Left cardiac atrium (tissue), 4 donors: Measurements from ENCODE around the gene POSTN. TPM values are rescaled to one million over a fixed set of nuclear protein-coding genes. Genes with fewer than 3 reads are reported as not detected.
"Not testable (repeated sequence)": the region's sequence is repeated elsewhere in the genome, so short reads cannot be mapped to it uniquely, and the experiment has no call there.

Experiments used
- ATAC-seq, 2 donors: fragments of 200-7000 bp; cut with Tn5 transposase; one replicate each; pipeline ENCODE4 v1.9.1; 2020; ENCODE audit warnings: mild to moderate bottlenecking in 2 of 2, moderate library complexity in 2 of 2
- DNase-seq: peaks from one replicate; pipeline ENCODE4 v3.0.0-alpha.2; 2020
- intact Hi-C, 2 donors: fragments of 100-400 bp; cut with DNase I; formaldehyde crosslinking; loops; one replicate each; pipeline versions ENCODE4 v1.14.1 to v1.15.1; 2022 to 2023
- total RNA-seq, 2 donors: library from RNA; stranded (reverse); fragmentation: NEBNext Ultra II Directional; extraction: Animal tissue kit (Norgen Biotek cat#: 25700); gene quantifications; one replicate each; pipeline ENCODE4 v1.2.1, GENCODE V29; 2021
- donor health status: DM: no; HTN: yes; CAD: no.
- donor health status: DM: no; HTN: yes; CAD: no; lungs with severe emphysema.
- donor health status: DM: yes; HTN: yes; CAD: no.
- donor health status: Dilated cardiomyopathy.

The POSTN gene
- total RNA-seq, 2 donors from 2014 or later: 18.0 to 236 TPM

- intact Hi-C loops: loop anchor here (2.0 to 10.0 kb wide), 2 partner anchors 493 to 527 kb away; no protein-coding TSS in a partner anchor
- ATAC-seq: no peak
- no peak for DNase-seq
Measured at GRCh38 chr13:37601648-37602440, 3.3 kb upstream of the POSTN start.

DNA sequence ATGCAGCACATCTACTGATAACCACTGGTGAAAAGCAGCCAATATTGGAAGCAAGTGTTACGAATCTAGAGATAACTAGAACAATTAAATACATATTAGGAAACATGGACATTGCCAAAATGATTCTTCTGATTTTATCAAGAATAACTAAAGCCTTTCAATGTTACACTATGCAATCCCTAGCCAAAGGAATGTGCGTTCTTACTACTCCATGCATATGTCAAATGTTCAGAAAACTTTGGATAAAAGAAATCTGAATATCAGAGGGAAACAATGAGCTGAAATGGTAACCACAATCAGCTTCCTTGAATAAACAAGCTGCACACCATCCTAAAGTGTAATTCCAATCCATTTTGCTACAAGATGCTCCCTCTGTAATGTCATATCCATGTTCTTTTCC is 951 bp upstream of the POSTN start:
- no peak for DNase-seq
- intact Hi-C loops: loop anchor here in 1 of 2 donors (10.0 kb wide), 1 partner anchor 295 kb away; no protein-coding TSS in a partner anchor
- no peak for ATAC-seq

- DNase-seq: no peak
- no peak for ATAC-seq
- intact Hi-C loops: loop anchor here in 1 of 2 donors (10.0 kb wide), 1 partner anchor 293 kb away; no protein-coding TSS in a partner anchor
Measured at GRCh38 chr13:37597477-37598025, 1.0 kb downstream of the POSTN start.

DNA sequence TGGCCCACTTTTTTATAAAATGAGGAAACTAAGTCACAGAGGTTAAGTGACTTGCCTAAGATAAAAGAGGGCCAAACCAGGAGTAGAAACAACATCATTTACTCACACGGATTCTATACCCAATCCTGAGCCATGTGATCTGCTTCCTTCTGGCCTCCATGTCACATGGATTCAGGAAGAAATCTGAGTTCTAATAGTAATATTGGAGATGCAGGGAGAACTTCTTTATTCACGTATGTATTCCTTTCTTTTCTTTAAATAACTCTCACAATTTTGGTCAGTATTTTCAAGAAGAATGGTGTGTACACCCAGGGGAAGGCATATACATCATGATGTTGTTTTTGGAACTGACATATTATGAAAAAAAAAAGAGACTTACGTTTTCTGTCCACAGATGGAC is 1.8 kb downstream of the POSTN start:
- DNase-seq (no peak), ATAC-seq (no peak)
- intact Hi-C loops: loop anchor here in 1 of 2 donors (10.0 kb wide), 1 partner anchor 292 kb away; no protein-coding TSS in a partner anchor

GRCh38 chr13:37595162-37595561 is 3.4 kb downstream of the POSTN start:
- DNase-seq: no peak
- intact Hi-C loops: loop anchor here in 1 of 2 donors (10.0 kb wide), 1 partner anchor 290 kb away; no protein-coding TSS in a partner anchor
- no peak for ATAC-seq

GRCh38 chr13:37594550-37594949 is 4.0 kb downstream of the POSTN start:
- intact Hi-C loops: loop anchor here in 1 of 2 donors (10.0 kb wide), 1 partner anchor 290 kb away; no protein-coding TSS in a partner anchor
- DNase-seq: no peak
- ATAC-seq: no peak

GRCh38 chr13:37589381-37589780 is 9.2 kb downstream of the POSTN start:
- DNase-seq, intact Hi-C loops, ATAC-seq: not testable (repeated sequence)

- intact Hi-C loops: no loop called here
- ATAC-seq: no peak
- DNase-seq: no peak
Measured at GRCh38 chr13:37587236-37587635, 11.3 kb downstream of the POSTN start.

DNA sequence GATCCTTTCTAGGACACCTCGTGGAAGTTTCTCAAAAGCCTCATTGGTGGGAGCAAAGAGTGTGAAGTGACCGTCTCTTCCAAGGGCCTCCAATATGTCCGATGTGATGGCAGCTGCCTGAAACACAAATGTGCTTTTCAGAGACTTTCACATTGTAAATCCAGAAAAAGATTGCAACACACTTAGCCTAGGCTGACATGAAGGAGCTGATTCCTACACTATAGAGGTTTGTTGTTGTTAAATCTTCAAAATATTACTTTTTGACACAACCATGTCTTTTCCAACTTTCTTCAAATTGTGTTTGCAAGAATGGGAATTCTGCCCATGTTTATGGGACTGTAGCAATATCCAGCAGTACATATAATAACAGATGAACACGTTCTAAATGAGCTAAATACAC is 12.4 kb downstream of the POSTN start:
- ATAC-seq (no peak), DNase-seq (no peak)
- intact Hi-C loops: no loop called here

- no peak for DNase-seq
- intact Hi-C loops: no loop called here
- no peak for ATAC-seq
Measured at GRCh38 chr13:37585541-37585940, 13.0 kb downstream of the POSTN start.

GRCh38 chr13:37576601-37577000 is 22.0 kb downstream of the POSTN start:
- ATAC-seq (no peak), DNase-seq (no peak)
- intact Hi-C loops: no loop called here

- ATAC-seq: no peak
- no peak for DNase-seq
- intact Hi-C loops: no loop called here
Measured at GRCh38 chr13:37565425-37565824, 33.1 kb downstream of the POSTN start.

DNA sequence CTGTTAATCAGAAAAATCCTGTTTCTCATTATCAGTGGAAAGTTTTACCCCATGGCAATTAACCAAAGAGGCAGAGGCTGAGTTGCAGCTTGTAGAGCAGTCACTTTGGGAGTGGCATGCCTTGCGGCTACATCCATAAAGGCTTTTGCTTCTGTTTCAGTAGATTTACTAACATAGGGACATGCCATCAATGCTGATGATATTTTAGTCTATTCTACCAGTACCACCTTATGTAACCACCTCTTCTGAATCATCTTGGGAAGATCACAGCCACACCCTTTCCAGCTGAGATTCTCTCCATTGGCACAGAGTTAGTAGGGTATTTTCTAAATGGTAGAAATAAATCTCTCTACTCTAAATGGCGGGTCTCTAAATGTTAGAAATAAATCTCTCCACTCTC is 37.5 kb downstream of the POSTN start:
- intact Hi-C loops: no loop called here
- ATAC-seq (no peak), DNase-seq (no peak)

GRCh38 chr13:37560526-37560925 is 38.0 kb downstream of the POSTN start:
- no peak for ATAC-seq
- intact Hi-C loops: no loop called here
- DNase-seq: no peak

GRCh38 chr13:37558766-37559165 is 39.8 kb downstream of the POSTN start:
- DNase-seq, intact Hi-C loops, ATAC-seq: not testable (repeated sequence)

- intact Hi-C loops: no loop called here
- no peak for DNase-seq
- ATAC-seq: no peak
Measured at GRCh38 chr13:37546087-37546486, 52.5 kb downstream of the POSTN start.

- DNase-seq (no peak), ATAC-seq (no peak)
- intact Hi-C loops: no loop called here
Measured at GRCh38 chr13:37544995-37545394, 53.6 kb downstream of the POSTN start.

- intact Hi-C loops: no loop called here
- ATAC-seq: no peak
- no peak for DNase-seq
Measured at GRCh38 chr13:37539976-37540605, 58.5 kb downstream of the POSTN start.

DNA sequence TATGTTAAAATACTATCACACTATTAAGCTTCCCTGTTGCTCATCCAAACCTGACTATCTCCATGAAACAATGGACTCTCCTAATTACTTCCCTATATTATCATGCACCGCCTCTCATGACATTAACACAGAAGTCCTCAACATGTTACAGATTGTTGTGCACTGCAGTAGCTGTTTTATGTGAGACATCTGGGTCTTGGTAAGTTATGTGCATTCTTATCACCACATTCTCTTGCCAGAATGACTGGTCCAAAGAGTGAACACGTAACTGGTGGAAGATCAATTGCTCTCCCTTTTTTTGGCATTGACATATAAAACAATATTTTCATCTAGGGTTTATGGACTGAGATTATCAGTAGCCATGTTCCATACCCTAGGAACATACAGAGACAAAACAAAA is 59.4 kb downstream of the POSTN start:
- ATAC-seq: no peak
- intact Hi-C loops: no loop called here
- DNase-seq: no peak

DNA sequence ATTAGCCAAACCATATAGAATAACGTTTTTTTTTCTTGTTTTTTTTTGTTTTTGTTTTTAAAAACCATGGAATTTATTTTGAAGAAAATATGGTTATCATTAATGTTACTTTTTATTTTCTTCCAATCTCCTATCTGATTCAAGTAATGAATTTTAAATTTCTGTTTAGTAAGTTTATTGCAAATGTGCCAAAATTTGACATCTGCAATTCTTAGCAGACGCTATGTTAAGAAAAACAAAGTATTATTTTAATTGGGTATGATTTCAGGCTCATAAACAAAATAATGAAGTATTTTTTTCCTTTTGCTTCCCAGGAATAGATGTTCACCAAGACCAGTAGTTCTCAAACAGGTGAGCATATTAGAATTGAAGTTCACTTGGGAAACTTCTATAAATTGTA is 63.1 kb downstream of the POSTN start:
- no peak for ATAC-seq
- intact Hi-C loops: no loop called here
- no peak for DNase-seq
